ENCODE measurements around the gene ARSJ.

ARSJ gene

GRCh38 chr4:113968473-113968872 is 11.0 kb downstream of the ARSJ start:
- H3K9ac ChIP-seq (ENCODE audit: low read length): no peak overlapping the region
- peaks cover 7% of the 10 kb centered on the region for H3K4me1 ChIP-seq (ENCODE audit: control insufficient read depth, insufficient read depth, low read length)
- no peak overlapping the region for H3K4me3 ChIP-seq (ENCODE audit: low read length)
- H3K36me3 ChIP-seq (ENCODE audit: control insufficient read depth, insufficient read depth, low read length): no peaks in the 10 kb centered on the region
- no peaks in the 10 kb centered on the region for H3K27me3 ChIP-seq (ENCODE audit: control insufficient read depth, insufficient read depth, low read length)
- no peaks in the 10 kb centered on the region for H3K9me3 ChIP-seq (ENCODE audit: control insufficient read depth, low read length)

GRCh38 chr4:113967687-113968086 is 11.8 kb downstream of the ARSJ start:
- peaks cover 11% of the 10 kb centered on the region for H3K4me1 ChIP-seq (ENCODE audit: control insufficient read depth, insufficient read depth, low read length)

GRCh38 chr4:113962719-113963265 is 16.7 kb downstream of the ARSJ start:
- H3K4me3 ChIP-seq (ENCODE audit: low read length): no peak overlapping the region
- peaks cover 32% of the 10 kb centered on the region for H3K4me1 ChIP-seq (ENCODE audit: control insufficient read depth, insufficient read depth, low read length)
- H3K9me3 ChIP-seq (ENCODE audit: control insufficient read depth, low read length): no peaks in the 10 kb centered on the region
- no peak overlapping the region for H3K9ac ChIP-seq (ENCODE audit: low read length)
- H3K36me3 ChIP-seq (ENCODE audit: control insufficient read depth, insufficient read depth, low read length): no peaks in the 10 kb centered on the region
- H3K27me3 ChIP-seq (ENCODE audit: control insufficient read depth, insufficient read depth, low read length): no peaks in the 10 kb centered on the region

More at GRCh38 chr4:113967687-113968086, 11.8 kb downstream of the ARSJ start:
- H3K9ac ChIP-seq (ENCODE audit: low read length): no peak overlapping the region
- H3K4me3 ChIP-seq (ENCODE audit: low read length): no peak overlapping the region
- H3K9me3 ChIP-seq (ENCODE audit: control insufficient read depth, low read length): no peaks in the 10 kb centered on the region
- no peaks in the 10 kb centered on the region for H3K27me3 ChIP-seq (ENCODE audit: control insufficient read depth, insufficient read depth, low read length)
- no peaks in the 10 kb centered on the region for H3K36me3 ChIP-seq (ENCODE audit: control insufficient read depth, insufficient read depth, low read length)

- Histone ChIP-seq H3K4me1 (ENCODE audit: control insufficient read depth, insufficient read depth, low read length) (peaks cover 32% of the 10 kb centered on the region), H3K4me3 (ENCODE audit: low read length) (no peak overlapping the region), H3K36me3 (ENCODE audit: control insufficient read depth, insufficient read depth, low read length) (no peaks in the 10 kb centered on the region), H3K27me3 (ENCODE audit: control insufficient read depth, insufficient read depth, low read length) (no peaks in the 10 kb centered on the region), H3K9ac (ENCODE audit: low read length) (no peak overlapping the region), H3K9me3 (ENCODE audit: control insufficient read depth, low read length) (no peaks in the 10 kb centered on the region)
Measured at GRCh38 chr4:113962016-113962347, 17.5 kb downstream of the ARSJ start.

GRCh38 chr4:113960684-113961321 is 18.6 kb downstream of the ARSJ start:
- H3K9ac ChIP-seq (ENCODE audit: low read length): no peak overlapping the region

GRCh38 chr4:113959539-113959937 is 19.9 kb downstream of the ARSJ start:
- H3K9me3 ChIP-seq (ENCODE audit: control insufficient read depth, low read length): no peaks in the 10 kb centered on the region
- H3K9ac ChIP-seq (ENCODE audit: low read length): no peak overlapping the region
- no peaks in the 10 kb centered on the region for H3K36me3 ChIP-seq (ENCODE audit: control insufficient read depth, insufficient read depth, low read length)
- H3K27me3 ChIP-seq (ENCODE audit: control insufficient read depth, insufficient read depth, low read length): no peaks in the 10 kb centered on the region
- H3K4me1 ChIP-seq (ENCODE audit: control insufficient read depth, insufficient read depth, low read length): peaks cover 32% of the 10 kb centered on the region
- no peak overlapping the region for H3K4me3 ChIP-seq (ENCODE audit: low read length)

More at GRCh38 chr4:113960684-113961321, 18.6 kb downstream of the ARSJ start:
- no peaks in the 10 kb centered on the region for H3K9me3 ChIP-seq (ENCODE audit: control insufficient read depth, low read length)
- no peak overlapping the region for H3K4me3 ChIP-seq (ENCODE audit: low read length)
- no peaks in the 10 kb centered on the region for H3K27me3 ChIP-seq (ENCODE audit: control insufficient read depth, insufficient read depth, low read length)
- H3K36me3 ChIP-seq (ENCODE audit: control insufficient read depth, insufficient read depth, low read length): no peaks in the 10 kb centered on the region
- H3K4me1 ChIP-seq (ENCODE audit: control insufficient read depth, insufficient read depth, low read length): peaks cover 32% of the 10 kb centered on the region

GRCh38 chr4:113958766-113959538 is 20.5 kb downstream of the ARSJ start:
- H3K27me3 ChIP-seq (ENCODE audit: control insufficient read depth, insufficient read depth, low read length): no peaks in the 10 kb centered on the region
- H3K4me1 ChIP-seq (ENCODE audit: control insufficient read depth, insufficient read depth, low read length): peaks cover 32% of the 10 kb centered on the region
- no peak overlapping the region for H3K9ac ChIP-seq (ENCODE audit: low read length)
- H3K36me3 ChIP-seq (ENCODE audit: control insufficient read depth, insufficient read depth, low read length): no peaks in the 10 kb centered on the region
- H3K4me3 ChIP-seq (ENCODE audit: low read length): no peak overlapping the region
- no peaks in the 10 kb centered on the region for H3K9me3 ChIP-seq (ENCODE audit: control insufficient read depth, low read length)

- Histone ChIP-seq H3K9me3 (ENCODE audit: control insufficient read depth, low read length) (no peaks in the 10 kb centered on the region), H3K4me3 (ENCODE audit: low read length) (no peak overlapping the region), H3K36me3 (ENCODE audit: control insufficient read depth, insufficient read depth, low read length) (no peaks in the 10 kb centered on the region), H3K9ac (ENCODE audit: low read length) (no peak overlapping the region), H3K27me3 (ENCODE audit: control insufficient read depth, insufficient read depth, low read length) (no peaks in the 10 kb centered on the region), H3K4me1 (ENCODE audit: control insufficient read depth, insufficient read depth, low read length) (peaks cover 31% of the 10 kb centered on the region)
Measured at GRCh38 chr4:113957956-113958355, 21.5 kb downstream of the ARSJ start.

GRCh38 chr4:113955948-113956347 is 23.5 kb downstream of the ARSJ start:
- no peak overlapping the region for H3K4me3 ChIP-seq (ENCODE audit: low read length)
- H3K27me3 ChIP-seq (ENCODE audit: control insufficient read depth, insufficient read depth, low read length): no peaks in the 10 kb centered on the region
- H3K9me3 ChIP-seq (ENCODE audit: control insufficient read depth, low read length): no peaks in the 10 kb centered on the region
- peaks cover 18% of the 10 kb centered on the region for H3K4me1 ChIP-seq (ENCODE audit: control insufficient read depth, insufficient read depth, low read length)
- H3K9ac ChIP-seq (ENCODE audit: low read length): no peak overlapping the region
- H3K36me3 ChIP-seq (ENCODE audit: control insufficient read depth, insufficient read depth, low read length): no peaks in the 10 kb centered on the region

GRCh38 chr4:113955411-113955810 is 24.0 kb downstream of the ARSJ start:
- peaks cover 21% of the 10 kb centered on the region for H3K4me1 ChIP-seq (ENCODE audit: control insufficient read depth, insufficient read depth, low read length)
- H3K9ac ChIP-seq (ENCODE audit: low read length): no peak overlapping the region
- H3K4me3 ChIP-seq (ENCODE audit: low read length): no peak overlapping the region
- H3K9me3 ChIP-seq (ENCODE audit: control insufficient read depth, low read length): no peaks in the 10 kb centered on the region
- H3K27me3 ChIP-seq (ENCODE audit: control insufficient read depth, insufficient read depth, low read length): no peaks in the 10 kb centered on the region
- H3K36me3 ChIP-seq (ENCODE audit: control insufficient read depth, insufficient read depth, low read length): no peaks in the 10 kb centered on the region

- H3K36me3 ChIP-seq (ENCODE audit: control insufficient read depth, insufficient read depth, low read length): no peaks in the 10 kb centered on the region
- no peaks in the 10 kb centered on the region for H3K9me3 ChIP-seq (ENCODE audit: control insufficient read depth, low read length)
- H3K4me3 ChIP-seq (ENCODE audit: low read length): no peak overlapping the region
- peaks cover 10% of the 10 kb centered on the region for H3K4me1 ChIP-seq (ENCODE audit: control insufficient read depth, insufficient read depth, low read length)
- no peaks in the 10 kb centered on the region for H3K27me3 ChIP-seq (ENCODE audit: control insufficient read depth, insufficient read depth, low read length)
- H3K9ac ChIP-seq (ENCODE audit: low read length): no peak overlapping the region
Measured at GRCh38 chr4:113953888-113954287, 25.6 kb downstream of the ARSJ start.

GRCh38 chr4:113952452-113953029 is 26.9 kb downstream of the ARSJ start:
- no peaks in the 10 kb centered on the region for H3K9me3 ChIP-seq (ENCODE audit: control insufficient read depth, low read length)
- peaks cover 7% of the 10 kb centered on the region for H3K4me1 ChIP-seq (ENCODE audit: control insufficient read depth, insufficient read depth, low read length)
- H3K4me3 ChIP-seq (ENCODE audit: low read length): no peak overlapping the region
- H3K36me3 ChIP-seq (ENCODE audit: control insufficient read depth, insufficient read depth, low read length): no peaks in the 10 kb centered on the region
- no peaks in the 10 kb centered on the region for H3K27me3 ChIP-seq (ENCODE audit: control insufficient read depth, insufficient read depth, low read length)
- no peak overlapping the region for H3K9ac ChIP-seq (ENCODE audit: low read length)
